Stomach (tissue), 4 donors: Measurements from ENCODE around the gene FSTL4.

Experiments used
- CTCF ChIP-seq, 7 experiments: fragments of 450-650 bp in 4 of 7; fragments of 200-600 bp in 3 of 7; sonication (generic) in 3 of 7; IDR thresholded peaks; one replicate each; pipeline ENCODE4 v1.5.1; 2016 to 2019; ENCODE audit warnings: antibody characterized with exemption in 7 of 7, control low read depth in 2 of 7, mild to moderate bottlenecking in 1 of 7
- POLR2A ChIP-seq, 4 donors: fragments of 450-650 bp; IDR thresholded peaks; one replicate each; pipeline ENCODE4 v1.6.1; 2016; ENCODE audit warnings: antibody characterized with exemption in 4 of 4, control low read depth in 2 of 4, mild to moderate bottlenecking in 1 of 4, moderate library complexity in 1 of 4
- POLR2AphosphoS5 ChIP-seq, 3 donors: sonication (generic); formaldehyde crosslinking; IDR thresholded peaks; one replicate each; pipeline ENCODE4 v1.6.1; 2016; ENCODE audit warnings: antibody characterized with exemption in 3 of 3

GRCh38 chr5:133324926-133325325, 287.4 kb downstream of the FSTL4 start:
- TF ChIP-seq CTCF (IDR thresholded peaks at IDR 0.05) (no peak), POLR2AphosphoS5 (IDR thresholded peaks at IDR 0.05) (no peak), POLR2A (IDR thresholded peaks at IDR 0.05) (no peak)
